Ishikawa (cell line): ENCODE results near the gene TLR5.

Experiments
- CEBPB ChIP-seq: IDR thresholded peaks from 2 replicates; pipeline ENCODE4 v1.6.1; 2012
- RAD21 ChIP-seq: IDR thresholded peaks from 2 replicates; pipeline ENCODE4 v1.6.1; 2012; ENCODE audit warnings: low read depth
- TCF12 ChIP-seq: IDR thresholded peaks from 2 replicates; pipeline ENCODE4 v1.6.1; 2012; ENCODE audit warnings: low read depth
- YY1 ChIP-seq: IDR thresholded peaks from 2 replicates; pipeline ENCODE4 v1.6.1; 2012; ENCODE audit warnings: low read depth
- TF ChIP-seq, protein P1 (sequence below): IDR thresholded peaks from 2 replicates; pipeline ENCODE4 v1.6.1; 2012

DNA sequence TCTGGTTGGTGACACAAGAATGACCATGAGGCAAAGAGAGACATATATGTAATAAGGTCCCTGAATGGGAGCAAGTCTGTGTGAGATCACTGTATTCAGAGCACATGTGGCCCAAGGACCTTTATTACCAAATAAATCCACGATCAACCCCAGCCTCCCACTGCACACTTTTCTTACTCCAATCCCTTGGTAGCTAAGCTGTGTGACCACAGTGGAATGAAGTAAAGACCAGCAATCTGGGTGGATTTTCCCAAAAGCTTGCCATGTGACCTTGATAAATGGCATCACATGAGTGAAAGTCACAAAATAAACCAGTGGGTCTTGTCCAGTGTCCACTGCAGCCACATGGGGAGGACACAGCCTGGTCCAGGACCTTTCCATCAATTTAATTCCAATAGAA, 36.7 kb upstream of the TLR5 start:
- TF ChIP-seq CEBPB (no peak), YY1 (no peak), RAD21 (no peak), TCF12 (no peak)
- TF ChIP-seq, protein P1, sequence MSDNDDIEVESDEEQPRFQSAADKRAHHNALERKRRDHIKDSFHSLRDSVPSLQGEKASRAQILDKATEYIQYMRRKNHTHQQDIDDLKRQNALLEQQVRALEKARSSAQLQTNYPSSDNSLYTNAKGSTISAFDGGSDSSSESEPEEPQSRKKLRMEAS = no peak
